Karpas-422 (cell line): ENCODE results near the gene ADGRL1. TPM values are rescaled to one million over a fixed set of nuclear protein-coding genes. Genes with fewer than 3 reads are reported as not detected.

Source experiments
- DNase-seq: peaks from one replicate; pipeline ENCODE4 v3.0.0-alpha.2; 2015
- H2AFZ ChIP-seq: fragments of 200-600 bp; sonication (generic); 2 replicates; pipeline ENCODE4 v1.6.1; 2014; ENCODE audit warnings: antibody characterized with exemption, low read length, mixed read lengths
- H3K27ac ChIP-seq: fragments of 200-600 bp; sonication (generic); 2 replicates; pipeline ENCODE4 v1.5.1; 2014; ENCODE audit warnings: mild to moderate bottlenecking, low read length, moderate library complexity
- H3K27me3 ChIP-seq: fragments of 200-600 bp; sonication (generic); 2 replicates; pipeline ENCODE4 v1.6.1; 2014; ENCODE audit warnings: low read length, mixed read lengths
- H3K36me3 ChIP-seq: fragments of 200-600 bp; sonication (generic); 2 replicates; pipeline ENCODE4 v1.6.1; 2014; ENCODE audit warnings: low read length, mixed read lengths; ENCODE audit not compliant: insufficient read depth
- H3K4me1 ChIP-seq: fragments of 200-600 bp; sonication (generic); 2 replicates; pipeline ENCODE4 v1.6.1; 2014; ENCODE audit warnings: mild to moderate bottlenecking, low read length, mixed read lengths
- H3K4me2 ChIP-seq: fragments of 200-600 bp; sonication (generic); 2 replicates; pipeline ENCODE4 v1.6.1; 2014; ENCODE audit warnings: low read length, low read depth, mild to moderate bottlenecking; ENCODE audit not compliant: poor library complexity, severe bottlenecking
- H3K4me3 ChIP-seq: fragments of 200-600 bp; sonication (generic); 2 replicates; pipeline ENCODE4 v1.5.1; 2014; ENCODE audit warnings: mild to moderate bottlenecking, antibody characterized with exemption, low read length, mixed read lengths
- H3K79me2 ChIP-seq: fragments of 200-600 bp; sonication (generic); 2 replicates; pipeline ENCODE4 v1.6.1; 2014; ENCODE audit warnings: mild to moderate bottlenecking, low read length, mixed read lengths
- H3K9ac ChIP-seq: fragments of 200-600 bp; sonication (generic); 2 replicates; pipeline ENCODE4 v1.6.0; 2014; ENCODE audit warnings: low read length
- H3K9me2 ChIP-seq: fragments of 200-600 bp; sonication (generic), shearing (Covaris generic); replicated peaks from 2 replicates; pipeline ENCODE4 v1.6.0; 2014; ENCODE audit warnings: mild to moderate bottlenecking, low read length, moderate library complexity; ENCODE audit not compliant: insufficient read depth
- H3K9me3 ChIP-seq: fragments of 300-700, 200-600 bp; sonication (generic); 2 replicates; pipeline ENCODE4 v1.6.1; 2014; ENCODE audit warnings: low read length, mixed read lengths
- H4K20me1 ChIP-seq: fragments of 200-600 bp; sonication (generic); 2 replicates; pipeline ENCODE4 v1.6.1; 2014; ENCODE audit warnings: mild to moderate bottlenecking, antibody characterized with exemption, low read length, low read depth; ENCODE audit not compliant: insufficient read depth
- total RNA-seq: library from RNA; depleted of rRNA; stranded (reverse); fragments of >200 nt; shearing (Covaris generic); gene quantifications from 2 replicates; pipeline ENCODE4 v1.2.3, GENCODE V29; 2014; ENCODE audit warnings: low replicate concordance

The ADGRL1 gene
- total RNA-seq, 1 experiment from 2014 or later: 1.2 TPM

DNA sequence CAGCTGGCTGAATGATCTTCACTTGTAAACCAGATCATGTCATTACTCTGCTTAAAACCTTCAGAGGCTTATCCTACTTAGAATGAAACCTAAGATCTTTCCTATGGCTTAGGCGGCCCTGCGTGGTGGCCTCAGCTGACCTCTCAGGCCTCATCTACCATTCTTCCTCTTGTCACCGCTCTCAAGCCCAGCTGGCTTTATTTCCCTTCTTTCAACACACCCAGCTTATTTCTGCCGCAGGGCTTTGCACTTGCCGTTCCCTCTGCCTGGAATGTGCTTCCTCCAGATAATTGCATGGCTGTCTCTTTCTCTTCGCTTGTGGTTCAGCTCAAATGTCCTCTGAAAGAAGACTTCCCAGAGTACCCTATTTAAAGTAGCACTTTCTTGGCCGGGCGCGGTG is 66.0 kb downstream of the ADGRL1 start:
- Histone ChIP-seq H3K4me1 (peaks cover 13% of the 10 kb centered on the region), H3K27me3 (no peaks in the 10 kb centered on the region), H3K36me3 (no peaks in the 10 kb centered on the region), H2AFZ (no peak overlapping the region), H3K79me2 (peaks cover 13% of the 10 kb centered on the region), H4K20me1 (peaks cover 3% of the 10 kb centered on the region; the same call in 1 of the 2 replicates), H3K9me3 (no peaks in the 10 kb centered on the region), H3K4me2 (no peak overlapping the region), H3K4me3 (no peak overlapping the region), H3K9me2 (no peaks in the 10 kb centered on the region), H3K9ac (no peak overlapping the region), H3K27ac (no peak overlapping the region)
- no peak for DNase-seq

DNA sequence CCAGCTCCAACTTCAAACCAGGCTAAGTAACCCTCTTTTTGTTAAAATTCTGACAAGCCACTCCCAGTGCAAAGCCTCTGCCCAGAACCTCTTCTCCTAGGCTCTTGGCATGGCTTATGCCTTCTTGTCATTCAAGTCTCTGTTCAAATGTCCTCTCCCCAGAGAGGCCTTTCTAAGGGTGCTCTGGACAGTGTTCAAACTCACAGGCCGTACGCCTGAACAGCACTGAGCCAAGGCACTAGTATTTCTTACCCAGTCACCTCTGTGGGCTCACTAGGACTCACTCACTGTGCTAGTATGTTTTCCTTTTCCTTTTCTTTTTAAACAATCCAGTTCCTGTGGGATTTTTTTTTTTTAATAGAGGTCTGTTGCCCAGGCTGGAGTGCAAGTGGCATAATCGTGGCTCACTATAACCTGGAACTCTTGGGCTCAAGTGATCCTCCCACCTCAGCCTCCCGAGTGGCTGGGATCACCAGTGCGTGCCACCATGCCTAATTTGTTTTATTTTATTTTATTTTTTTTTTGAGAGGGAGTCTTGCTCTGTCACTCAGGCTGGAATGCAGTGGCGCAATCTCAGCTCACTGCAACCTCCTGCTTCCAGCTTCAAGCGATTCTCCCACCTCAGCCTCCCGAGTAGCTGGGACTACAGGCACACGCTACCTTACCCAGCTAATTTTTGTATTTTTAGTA is 67.2 kb downstream of the ADGRL1 start:
- Histone ChIP-seq H3K36me3 (peaks cover 8% of the 10 kb centered on the region; the same call in 1 of the 2 replicates), H3K27ac (no peak overlapping the region), H3K4me2 (peak overlapping the region; percentile 65), H3K9me3 (no peaks in the 10 kb centered on the region), H3K9ac (0 out of 2 replicates have a peak overlapping the region, but pooled peaks have one; percentile 3), H4K20me1 (peaks cover 3% of the 10 kb centered on the region; the same call in 1 of the 2 replicates), H3K4me1 (peaks cover 20% of the 10 kb centered on the region), H3K4me3 (no peak overlapping the region), H3K79me2 (peaks cover 24% of the 10 kb centered on the region), H3K9me2 (no peaks in the 10 kb centered on the region), H3K27me3 (no peaks in the 10 kb centered on the region), H2AFZ (no peak overlapping the region)
- DNase-seq: no peak

DNA sequence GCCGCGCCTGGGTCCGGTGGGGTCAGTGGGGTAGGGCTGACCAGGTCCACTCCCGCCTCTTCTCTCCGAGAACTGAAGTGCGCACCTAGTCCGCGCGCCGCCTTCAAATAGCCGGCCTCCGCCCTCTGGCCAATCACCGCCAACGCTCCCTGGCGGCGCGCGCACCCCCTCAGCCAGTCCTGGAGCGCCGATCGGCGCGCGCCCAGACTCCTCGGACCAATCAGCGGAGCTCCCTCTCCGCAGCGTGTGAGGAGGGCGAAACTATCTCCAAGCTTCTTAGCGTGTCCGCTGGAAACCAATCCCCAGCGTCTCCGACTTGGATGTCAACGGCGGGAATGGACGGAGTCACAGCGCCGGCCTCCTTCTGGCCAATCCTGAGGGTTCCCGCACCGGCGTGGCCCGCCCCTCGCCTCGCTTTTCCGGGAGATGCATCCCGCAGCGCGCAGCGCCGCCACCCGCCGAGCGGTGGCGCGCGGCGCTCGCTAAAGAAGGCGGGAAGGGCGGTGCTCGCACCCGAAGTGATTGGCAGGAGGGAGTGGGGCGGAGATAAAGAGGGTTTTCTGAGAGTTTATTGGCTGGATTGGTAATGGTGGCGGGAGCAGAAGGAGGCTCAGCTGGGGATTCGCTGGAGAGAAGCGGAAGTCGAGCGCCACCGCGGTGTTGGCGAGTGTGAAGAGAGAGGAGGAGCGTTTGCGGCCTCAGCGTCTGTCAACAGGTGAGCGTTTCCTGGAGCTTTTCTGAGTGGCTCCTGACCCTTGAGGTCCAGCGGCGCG is 69.3 kb downstream of the ADGRL1 start, which contains the start of gene ASF1B:
ASF1B (minus strand) TSS at position 81 of the 773 bp plus-strand sequence. CDS start 133 bp downstream, outside the sequence.
- no peaks in the 10 kb centered on the region for H3K9me2 ChIP-seq
- peaks cover 8% of the 10 kb centered on the region; the same call in 1 of the 2 replicates for H3K36me3 ChIP-seq
- H2AFZ ChIP-seq: peak within 1 kb of the TSS; percentile 72; the same call in 1 of the 2 replicates
- no peaks in the 10 kb centered on the region for H3K27me3 ChIP-seq
- peaks cover 3% of the 10 kb centered on the region; the same call in 1 of the 2 replicates for H4K20me1 ChIP-seq
- DNase-seq: peak; percentile 100
- H3K79me2 ChIP-seq: peaks cover 35% of the 10 kb centered on the region
- peak within 1 kb of the TSS; percentile 88 for H3K4me3 ChIP-seq
- peaks cover 20% of the 10 kb centered on the region for H3K4me1 ChIP-seq
- no peaks in the 10 kb centered on the region for H3K9me3 ChIP-seq
- peak within 1 kb of the TSS; percentile 78 for H3K4me2 ChIP-seq
- peak within 1 kb of the TSS; percentile 89 for H3K9ac ChIP-seq
- H3K27ac ChIP-seq: peak within 1 kb of the TSS; percentile 43; the same call in 1 of the 2 replicates

DNA sequence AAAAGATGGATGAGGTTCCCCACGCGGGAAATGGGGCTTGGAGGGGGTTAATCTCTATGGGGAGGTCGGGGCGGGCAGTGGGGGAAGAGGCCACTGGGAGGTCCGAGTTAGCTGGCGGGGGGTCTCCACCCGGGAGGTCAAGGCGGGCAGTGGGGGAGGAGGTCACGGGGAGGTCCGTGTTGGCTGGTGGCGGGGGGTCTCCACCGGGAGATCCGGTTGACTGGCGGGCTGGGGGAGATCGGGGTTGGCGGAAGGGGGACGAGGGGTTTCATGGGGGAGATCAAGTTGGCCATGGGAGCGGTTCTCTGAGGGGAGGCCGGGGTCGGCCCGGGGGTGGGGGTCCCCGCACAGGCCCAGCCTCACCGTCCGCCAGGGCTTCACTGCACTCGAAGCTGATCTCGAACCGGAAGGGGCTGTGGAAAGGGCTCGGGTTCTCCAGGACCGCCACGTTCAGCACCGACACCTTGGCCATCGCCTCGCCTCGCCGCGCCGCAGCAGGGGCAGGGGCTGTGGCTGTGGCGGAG is 69.9 kb downstream of the ADGRL1 start:
- peak overlapping the region; percentile 52; the same call in 1 of the 2 replicates for H2AFZ ChIP-seq
- peak overlapping the region; percentile 43; the same call in 1 of the 2 replicates for H3K27ac ChIP-seq
- peaks cover 35% of the 10 kb centered on the region for H3K79me2 ChIP-seq
- H3K9me3 ChIP-seq: no peaks in the 10 kb centered on the region
- peak overlapping the region; percentile 89 for H3K9ac ChIP-seq
- H3K4me1 ChIP-seq: peaks cover 20% of the 10 kb centered on the region
- H3K36me3 ChIP-seq: peaks cover 8% of the 10 kb centered on the region; the same call in 1 of the 2 replicates
- peak overlapping the region; percentile 78 for H3K4me2 ChIP-seq
- H3K27me3 ChIP-seq: no peaks in the 10 kb centered on the region
- H3K9me2 ChIP-seq: no peaks in the 10 kb centered on the region
- DNase-seq: no peak
- H3K4me3 ChIP-seq: peak overlapping the region; percentile 88
- H4K20me1 ChIP-seq: peaks cover 3% of the 10 kb centered on the region; the same call in 1 of the 2 replicates

DNA sequence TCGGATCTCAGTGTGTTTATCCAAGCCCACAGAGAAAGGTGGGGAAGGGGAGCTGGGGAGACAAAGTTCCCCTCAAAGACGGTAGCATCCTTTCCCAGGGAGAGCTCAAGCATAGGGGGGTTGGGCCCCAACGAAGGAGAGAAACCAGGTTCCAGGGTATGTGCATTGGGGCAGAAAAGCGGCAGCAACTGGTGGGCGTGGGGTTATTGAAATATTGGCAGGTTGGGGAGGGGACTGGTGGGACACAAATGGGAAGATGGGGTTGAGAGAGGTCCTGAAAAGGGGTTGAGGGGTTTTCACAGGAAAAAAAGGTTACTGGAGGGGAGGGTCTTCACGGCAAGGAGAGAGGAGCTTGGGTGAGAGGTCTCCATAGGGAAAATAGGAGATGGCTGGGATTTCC is 70.6 kb downstream of the ADGRL1 start:
- Histone ChIP-seq H3K9ac (peak overlapping the region; percentile 89), H3K4me1 (peaks cover 20% of the 10 kb centered on the region), H3K27me3 (no peaks in the 10 kb centered on the region), H3K27ac (peak overlapping the region; percentile 43; the same call in 1 of the 2 replicates), H3K9me3 (no peaks in the 10 kb centered on the region), H3K4me3 (peak overlapping the region; percentile 88), H3K9me2 (no peaks in the 10 kb centered on the region), H4K20me1 (peaks cover 3% of the 10 kb centered on the region; the same call in 1 of the 2 replicates), H3K4me2 (peak overlapping the region; percentile 78), H3K79me2 (peaks cover 35% of the 10 kb centered on the region), H2AFZ (no peak overlapping the region), H3K36me3 (peaks cover 8% of the 10 kb centered on the region; the same call in 1 of the 2 replicates)
- no peak for DNase-seq

DNA sequence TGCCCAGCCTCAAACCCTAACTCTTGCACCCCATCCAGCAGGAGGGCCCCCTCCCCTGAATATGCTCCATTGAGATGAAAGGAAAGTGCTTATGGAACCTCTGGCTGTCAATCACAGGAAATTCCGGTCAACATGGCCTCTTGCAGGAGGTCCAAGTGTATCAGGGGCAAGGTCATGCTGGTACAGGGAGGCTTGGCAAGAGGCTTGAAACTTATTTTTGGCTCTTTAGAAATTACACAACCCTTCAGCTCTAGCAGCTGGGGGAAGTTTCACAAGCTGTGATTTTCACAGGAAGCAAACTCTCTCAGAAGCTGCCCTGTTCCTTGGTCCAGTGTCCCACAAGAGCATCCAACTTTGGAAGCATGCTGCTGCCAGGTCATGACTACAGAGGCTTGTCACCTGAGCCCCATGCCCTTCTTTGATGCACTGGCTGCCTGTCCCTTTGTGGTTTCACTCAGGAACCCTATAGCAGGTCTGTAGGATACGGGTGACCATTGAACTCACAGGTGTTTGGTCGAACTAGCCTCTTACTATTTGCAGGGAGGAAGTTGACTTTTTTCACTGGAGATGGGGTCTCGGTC is 78.0 kb downstream of the ADGRL1 start:
- H3K27me3 ChIP-seq: no peaks in the 10 kb centered on the region
- H2AFZ ChIP-seq: no peak overlapping the region
- no peak overlapping the region for H3K4me2 ChIP-seq
- H3K4me3 ChIP-seq: no peak overlapping the region
- H3K9me3 ChIP-seq: no peaks in the 10 kb centered on the region
- DNase-seq: no peak
- H3K4me1 ChIP-seq: no peaks in the 10 kb centered on the region
- no peaks in the 10 kb centered on the region for H4K20me1 ChIP-seq
- H3K9ac ChIP-seq: no peak overlapping the region
- no peaks in the 10 kb centered on the region for H3K9me2 ChIP-seq
- H3K36me3 ChIP-seq: peaks cover 17% of the 10 kb centered on the region; the same call in 1 of the 2 replicates
- no peak overlapping the region for H3K27ac ChIP-seq
- peaks cover 13% of the 10 kb centered on the region for H3K79me2 ChIP-seq

DNA sequence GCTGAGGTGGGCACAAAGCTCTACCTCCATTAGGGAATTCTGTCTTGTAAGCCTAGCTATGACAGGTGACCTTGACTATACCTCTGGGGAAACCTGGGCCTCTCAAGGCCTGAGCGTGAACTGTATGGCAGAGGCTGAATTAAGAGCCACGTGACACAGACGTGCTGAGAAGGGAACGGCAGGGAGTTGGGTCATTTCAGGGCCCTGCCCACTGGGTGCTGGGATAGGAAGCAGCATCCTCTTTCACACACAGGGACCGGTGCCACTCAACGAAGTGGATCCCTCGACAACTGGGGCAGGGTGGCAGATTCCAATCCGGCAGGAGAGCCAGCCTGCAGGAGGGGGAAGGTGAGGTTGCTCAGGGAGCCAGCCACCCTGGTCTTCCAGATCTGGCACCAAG is 78.8 kb downstream of the ADGRL1 start:
- no peak for DNase-seq
- Histone ChIP-seq H3K4me1 (no peaks in the 10 kb centered on the region), H3K9ac (no peak overlapping the region), H3K4me3 (no peak overlapping the region), H2AFZ (no peak overlapping the region), H3K27ac (no peak overlapping the region), H3K27me3 (no peaks in the 10 kb centered on the region), H3K9me3 (no peaks in the 10 kb centered on the region), H3K36me3 (peaks cover 17% of the 10 kb centered on the region; the same call in 1 of the 2 replicates), H3K79me2 (peaks cover 7% of the 10 kb centered on the region), H4K20me1 (no peaks in the 10 kb centered on the region), H3K4me2 (no peak overlapping the region), H3K9me2 (no peaks in the 10 kb centered on the region)
